ENCODE results near the gene AGAP1.
A peak's percentile ranks its signal among the peaks of the same experiment; 100 is the strongest.

Gene AGAP1

DNA sequence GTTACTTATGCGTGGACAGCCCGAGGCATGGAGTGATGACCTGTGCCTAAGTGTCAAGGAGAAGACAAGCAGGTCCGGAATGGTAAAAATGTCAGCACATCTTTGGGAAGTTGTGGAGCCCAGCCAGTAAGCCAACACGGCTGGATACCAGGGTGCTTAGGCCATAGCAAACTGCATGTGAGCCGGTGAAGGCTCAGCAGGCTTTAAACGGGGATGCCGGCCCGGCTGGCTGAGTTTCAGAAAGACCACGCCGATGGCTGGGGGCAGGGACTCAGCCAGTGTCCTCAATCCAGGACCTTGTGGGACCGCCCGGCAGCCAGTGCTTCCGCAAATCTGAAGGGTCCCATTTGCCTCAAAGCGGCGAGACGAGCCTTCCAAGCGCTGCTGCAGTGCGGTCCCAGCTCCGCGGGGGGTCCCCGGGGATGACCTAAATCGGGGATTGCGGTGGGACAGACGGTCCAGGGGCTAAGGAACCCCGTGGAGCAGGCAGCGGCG lies 946 bp upstream of the AGAP1 start:
- DNase-seq = no peak

DNA sequence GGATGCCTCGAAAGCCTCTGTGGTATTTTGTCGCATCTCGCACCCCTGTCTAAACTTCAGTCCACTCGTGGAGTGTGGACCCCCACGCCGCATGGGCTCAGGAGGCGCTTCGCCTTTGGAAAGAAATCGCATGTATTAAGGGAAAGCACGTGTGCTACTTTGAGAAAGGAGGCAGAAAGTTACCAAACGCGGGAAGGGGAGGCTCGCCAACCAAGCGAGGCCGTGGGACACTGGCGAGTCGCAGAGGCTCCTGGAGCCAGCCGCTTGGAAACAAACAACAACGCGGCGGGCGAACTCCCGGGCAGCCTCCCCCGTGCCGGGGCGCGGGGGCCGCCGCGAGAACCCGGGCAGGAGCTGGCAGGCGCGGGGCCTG lies 455 bp upstream of the AGAP1 start:
- no peak for DNase-seq

DNA sequence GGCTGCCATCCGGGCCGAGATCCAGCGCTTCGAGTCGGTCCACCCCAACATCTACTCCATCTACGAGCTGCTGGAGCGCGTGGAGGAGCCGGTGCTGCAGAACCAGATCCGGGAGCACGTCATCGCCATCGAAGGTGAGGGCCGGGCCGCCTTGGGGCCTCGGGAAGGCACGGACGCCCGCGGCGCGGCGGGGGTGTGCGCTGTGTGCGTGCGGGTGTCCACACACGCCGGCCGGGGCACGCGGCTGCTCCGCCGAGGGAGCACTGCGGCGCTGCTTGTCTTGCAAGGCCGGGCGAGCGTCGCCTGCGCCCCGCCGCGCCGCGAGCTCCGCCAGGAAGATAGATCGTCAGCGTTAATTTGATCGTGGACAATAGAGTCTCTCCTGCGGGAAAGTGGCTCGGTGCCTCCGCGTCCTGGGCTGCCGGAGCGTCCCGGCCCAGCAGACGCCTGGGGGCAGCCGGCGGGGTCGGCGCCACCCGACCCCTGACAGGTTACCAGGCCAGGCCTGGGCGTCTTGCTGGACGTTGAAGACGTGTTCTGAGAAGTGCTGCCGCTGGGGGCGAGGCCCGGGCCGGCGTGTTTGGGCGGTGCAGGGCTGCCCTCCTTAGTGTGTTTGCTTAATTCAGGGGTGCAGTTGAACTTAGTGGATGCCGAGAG lies 1.0 kb downstream of the AGAP1 start:
- peak; percentile 27 for DNase-seq

DNA sequence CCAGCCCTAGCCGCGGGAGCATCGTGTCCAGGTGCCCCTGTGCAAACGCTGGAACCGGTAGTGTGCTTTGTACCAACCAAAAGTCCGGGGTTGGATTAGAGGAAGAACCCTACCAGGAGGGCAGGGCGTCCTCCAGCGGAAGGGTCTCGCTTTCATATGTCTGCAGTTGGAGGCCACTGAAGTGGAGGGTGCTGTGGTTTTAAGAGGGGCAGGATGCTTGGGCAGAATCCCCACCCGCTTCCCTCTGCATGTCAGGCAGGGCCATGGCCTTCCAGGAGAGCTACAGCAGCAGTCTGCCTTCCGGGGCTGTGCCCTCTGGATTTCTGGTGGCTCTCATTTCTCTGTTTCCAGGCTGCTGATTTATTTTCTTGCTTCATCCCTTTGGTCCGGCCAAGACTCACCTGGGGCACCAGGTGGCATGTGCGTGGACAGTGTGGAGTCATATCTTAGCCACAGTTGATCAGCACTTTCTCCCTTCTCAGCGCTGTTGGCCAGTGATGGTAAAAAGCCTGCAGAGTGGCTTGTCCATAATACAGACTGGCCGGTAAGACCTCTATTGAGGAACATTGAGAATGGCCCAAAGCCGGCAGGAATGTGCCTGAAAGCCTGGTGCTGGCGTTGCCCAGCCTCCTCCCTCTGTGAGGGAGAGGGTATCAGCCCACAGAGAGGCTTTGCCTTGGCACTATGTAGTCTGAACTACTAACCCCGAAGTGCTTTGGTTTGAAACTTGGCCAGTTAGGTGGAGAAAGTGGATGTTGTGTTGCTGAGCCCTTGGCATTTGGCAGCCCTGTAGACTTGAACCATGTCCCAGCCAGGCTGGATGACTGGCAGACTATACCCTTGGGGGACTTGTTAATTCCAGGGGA lies 1.8 kb downstream of the AGAP1 start:
- DNase-seq = no peak

DNA sequence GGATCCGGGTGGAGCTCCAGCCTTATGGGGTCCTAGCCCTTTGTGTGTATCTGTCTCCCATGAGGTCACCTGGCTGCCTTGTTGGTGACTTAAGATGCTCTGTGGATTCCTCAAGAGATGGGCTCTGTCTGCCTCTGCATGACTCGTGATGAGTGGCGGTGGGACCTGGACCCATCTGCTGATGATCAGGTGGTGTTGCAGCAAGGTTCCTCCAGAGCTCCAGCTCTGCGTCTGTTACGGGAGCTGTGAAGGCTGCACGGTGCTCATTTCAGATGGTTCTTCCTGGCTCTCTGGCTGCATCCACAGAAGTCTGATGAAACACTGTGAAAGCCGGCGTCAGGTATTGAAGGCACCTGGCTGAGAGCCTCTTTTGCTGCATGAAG lies 2.4 kb downstream of the AGAP1 start:
- no peak for DNase-seq

DNA sequence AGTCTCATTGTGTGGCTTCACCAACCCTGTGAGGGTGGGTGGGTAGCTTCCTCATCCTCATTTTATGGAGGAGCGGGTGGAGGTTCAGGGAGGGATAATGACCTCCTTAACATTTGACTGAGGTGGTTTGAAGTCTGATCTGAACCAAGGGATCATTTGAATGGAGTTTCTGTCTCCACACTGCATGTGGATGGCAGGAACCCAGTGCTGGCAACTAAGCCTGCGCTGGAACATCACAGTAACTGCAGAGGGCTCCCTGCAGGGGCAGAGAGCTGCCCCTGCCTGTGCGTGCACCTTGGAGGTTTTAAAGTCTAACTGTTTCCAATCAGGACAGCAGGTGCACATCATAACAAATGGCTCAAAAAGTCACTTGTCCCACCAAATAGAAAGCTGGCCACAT lies 3.3 kb downstream of the AGAP1 start:
- no peak for DNase-seq

DNA sequence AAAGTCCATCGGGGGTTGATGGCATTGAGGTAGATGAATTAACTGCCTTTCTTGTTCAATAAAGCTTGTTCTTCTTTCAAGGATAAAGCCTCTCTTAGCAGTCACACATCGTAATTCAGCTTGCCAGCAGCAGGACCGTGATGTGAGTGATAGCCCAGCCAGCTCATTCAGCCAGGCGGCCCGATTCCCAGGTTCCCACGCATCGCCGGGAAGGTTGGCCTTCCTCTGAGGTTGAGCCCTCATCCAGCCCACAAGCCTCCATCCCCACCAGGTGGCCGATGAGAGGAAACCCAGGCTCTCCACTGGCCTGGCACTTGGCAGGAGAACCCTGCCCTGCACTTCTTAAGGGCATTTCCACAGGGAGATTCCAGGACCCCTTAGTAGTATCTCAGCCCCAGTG lies 4.7 kb downstream of the AGAP1 start:
- no peak for DNase-seq

DNA sequence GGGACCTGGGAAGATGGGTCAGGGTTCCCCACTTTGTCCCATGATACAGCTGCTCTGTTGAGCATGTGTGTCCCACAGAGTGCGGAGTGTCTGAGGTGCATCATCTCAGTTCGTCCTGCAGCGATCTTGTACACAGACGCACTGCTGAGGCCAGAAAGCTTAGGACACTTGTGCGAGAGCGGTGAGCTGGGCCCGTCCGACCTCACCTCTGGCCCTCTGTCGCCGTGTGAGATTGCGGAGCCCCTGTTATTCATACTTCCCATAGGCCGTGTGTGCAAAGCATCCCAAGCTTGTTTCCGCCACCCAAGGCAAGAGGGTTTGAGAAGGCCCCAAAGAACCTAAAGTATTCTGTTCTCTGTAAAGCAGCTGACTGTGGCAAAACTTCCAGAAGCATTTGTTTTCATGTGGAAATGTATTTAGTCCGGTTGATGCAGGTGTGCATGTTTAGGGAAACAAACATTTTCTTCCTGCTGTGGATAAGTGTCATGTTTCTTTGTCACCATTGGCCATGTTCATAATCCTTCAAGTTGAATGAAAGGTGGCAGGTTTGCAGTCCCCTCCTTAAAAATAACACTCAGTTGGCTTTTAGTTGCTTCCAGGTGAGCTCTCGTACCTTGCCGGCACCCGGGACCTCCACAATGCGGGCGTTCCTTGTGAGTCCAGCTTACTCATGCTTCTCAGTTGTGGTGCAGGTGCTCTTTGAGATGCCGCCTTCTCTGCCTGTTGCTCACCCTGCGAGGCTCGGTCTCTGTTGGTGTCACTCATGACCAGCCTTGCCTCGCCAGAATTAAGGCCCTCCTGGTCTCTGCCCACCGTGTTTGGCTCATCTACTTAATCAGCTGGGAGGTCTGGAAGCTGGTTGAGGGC lies 5.3 kb downstream of the AGAP1 start:
- DNase-seq = no peak

DNA sequence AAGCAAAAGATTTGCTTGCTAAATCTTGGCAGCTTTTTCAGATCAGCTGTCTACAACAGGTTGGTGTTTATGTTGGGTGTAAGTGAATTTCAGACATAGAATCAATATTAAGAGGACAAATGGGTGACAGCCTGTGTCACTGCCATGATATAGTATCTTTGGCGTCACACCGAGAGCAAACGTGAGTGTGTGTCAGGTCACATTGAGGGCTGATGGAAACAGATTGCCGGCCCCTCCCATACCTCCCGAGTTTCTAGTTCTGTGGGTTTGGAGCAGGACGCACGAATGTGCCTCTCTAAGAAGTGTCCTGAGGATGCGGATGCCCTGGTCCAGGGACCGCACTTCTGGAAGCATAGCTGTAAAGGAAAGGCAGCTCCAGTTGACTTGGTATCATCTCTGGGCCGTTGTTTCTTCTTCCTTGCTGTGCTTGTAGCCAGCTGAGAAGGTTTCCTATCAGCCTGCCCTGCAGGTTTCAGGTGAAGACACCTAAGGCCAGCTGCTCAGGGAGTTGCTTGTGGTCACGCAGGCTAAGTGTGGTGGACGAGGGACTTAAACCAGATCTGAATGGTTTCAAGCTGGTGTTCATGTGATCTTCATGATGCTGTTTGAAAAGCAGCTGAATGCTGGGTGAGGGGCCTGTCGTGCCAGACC lies 6.4 kb downstream of the AGAP1 start:
- no peak for DNase-seq

DNA sequence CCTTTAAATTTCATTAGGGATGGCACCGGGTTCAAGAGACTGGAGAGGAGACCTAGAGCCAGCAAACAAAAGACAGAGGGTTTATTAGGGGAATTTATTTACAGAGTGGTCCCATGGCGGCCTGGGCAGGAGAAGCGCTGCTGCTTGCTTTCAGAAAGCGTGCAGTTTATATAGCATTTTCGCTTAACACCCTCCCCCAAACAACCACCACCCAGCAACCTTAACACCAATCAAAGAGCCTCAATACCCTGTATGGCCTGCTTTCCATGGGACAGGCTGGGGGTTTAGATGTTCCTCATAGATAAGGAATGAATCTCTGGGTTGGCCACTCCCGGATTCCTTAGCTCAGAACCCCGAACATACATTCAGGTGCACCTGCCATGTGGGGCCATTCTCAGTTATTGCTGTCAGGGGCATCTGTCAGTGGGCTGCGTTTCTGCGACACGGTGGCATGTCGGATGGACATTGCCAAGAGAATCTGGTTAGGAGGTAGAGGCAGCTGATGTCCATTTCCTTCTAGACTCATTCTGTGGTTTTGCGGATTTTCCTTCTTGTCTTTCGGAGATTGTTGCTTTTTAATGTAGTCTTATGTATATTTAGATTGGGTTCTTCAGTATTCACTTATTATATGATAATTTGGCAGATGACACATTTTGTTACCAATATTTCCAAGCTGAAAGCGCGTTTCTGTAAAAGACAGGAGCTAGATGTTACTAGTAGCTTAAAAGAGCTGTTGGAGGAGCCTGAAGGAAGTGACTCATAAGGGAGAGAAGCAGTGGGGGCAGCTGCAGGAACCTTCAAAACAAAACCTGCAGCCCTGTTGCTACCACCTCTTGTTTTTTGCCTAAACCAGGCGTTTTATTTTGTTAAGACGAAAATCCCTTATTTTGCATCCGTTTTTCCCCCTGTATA lies 7.2 kb downstream of the AGAP1 start:
- peak; percentile 18 for DNase-seq

DNA sequence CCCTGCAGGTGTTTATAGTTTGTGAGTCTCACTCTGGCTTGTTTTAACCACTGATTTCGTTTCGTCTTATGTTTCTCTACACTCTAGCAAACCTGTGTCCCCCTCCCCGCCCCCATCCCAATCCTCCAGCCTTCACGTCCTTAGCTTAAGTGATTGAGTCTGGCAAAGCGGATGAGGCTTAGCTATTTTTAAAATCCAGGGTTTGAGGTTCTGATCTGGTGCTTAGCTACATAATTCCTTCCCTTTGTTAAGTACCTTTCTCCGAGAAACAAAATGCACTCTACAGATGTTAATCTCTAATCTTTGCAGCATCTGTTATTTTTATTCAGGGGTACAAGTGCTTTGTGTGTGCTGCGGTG lies 7.8 kb downstream of the AGAP1 start:
- no peak for DNase-seq

DNA sequence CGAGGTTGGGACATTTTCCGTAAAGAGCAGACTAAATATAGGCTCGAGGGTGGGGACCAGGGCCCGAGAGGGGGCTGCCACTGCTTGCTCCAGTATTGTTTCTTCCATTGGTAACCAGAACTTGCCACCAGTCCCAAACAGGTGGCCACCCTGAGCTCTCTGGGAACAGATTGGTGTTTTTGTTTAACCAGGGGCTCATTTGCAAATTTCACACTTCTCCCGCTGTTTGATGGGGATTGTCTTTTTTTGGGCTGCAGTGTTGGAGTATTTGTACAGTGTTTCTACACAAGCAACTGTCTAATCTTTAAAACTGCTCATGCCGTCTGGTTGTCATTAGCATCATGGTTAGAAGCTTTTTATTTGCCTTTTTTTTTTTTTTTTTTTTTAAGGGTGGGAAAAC lies 8.5 kb downstream of the AGAP1 start:
- DNase-seq = no peak

DNA sequence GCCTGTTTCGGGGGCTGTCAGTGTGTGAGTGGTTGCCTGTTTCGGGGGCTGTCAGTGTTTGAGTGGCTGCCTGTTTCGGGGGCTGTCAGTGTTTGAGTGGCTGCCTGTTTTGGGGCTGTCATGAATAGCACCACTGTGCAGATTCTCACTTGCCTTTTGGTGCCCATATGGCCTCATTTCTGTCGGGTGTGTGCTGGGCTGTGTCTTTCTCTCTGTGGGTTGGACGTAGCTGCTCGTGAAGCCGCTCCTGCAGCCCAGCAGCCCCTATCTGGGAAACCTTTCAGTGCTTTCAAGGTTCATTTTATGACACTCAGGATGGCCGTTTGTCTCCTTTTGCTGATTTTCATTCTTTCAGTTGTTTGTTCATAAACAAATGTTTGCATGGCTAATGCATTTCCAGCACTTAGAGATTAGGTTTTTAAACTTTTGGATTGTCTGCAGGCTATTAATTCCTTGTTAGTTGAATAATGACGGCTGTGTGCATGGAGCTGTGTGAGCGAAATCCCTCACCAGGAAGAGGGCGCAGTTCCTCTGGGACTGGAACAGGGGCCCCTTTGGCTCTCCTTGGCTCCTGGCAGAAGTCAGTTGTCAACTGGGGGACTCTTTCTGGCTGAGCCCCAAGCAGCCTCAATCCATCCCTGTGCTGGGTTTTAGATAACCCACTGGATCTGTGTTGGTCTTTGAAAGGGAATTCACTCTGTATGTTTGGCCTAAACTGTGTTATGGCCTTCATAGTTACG lies 10.8 kb downstream of the AGAP1 start:
- no peak for DNase-seq

DNA sequence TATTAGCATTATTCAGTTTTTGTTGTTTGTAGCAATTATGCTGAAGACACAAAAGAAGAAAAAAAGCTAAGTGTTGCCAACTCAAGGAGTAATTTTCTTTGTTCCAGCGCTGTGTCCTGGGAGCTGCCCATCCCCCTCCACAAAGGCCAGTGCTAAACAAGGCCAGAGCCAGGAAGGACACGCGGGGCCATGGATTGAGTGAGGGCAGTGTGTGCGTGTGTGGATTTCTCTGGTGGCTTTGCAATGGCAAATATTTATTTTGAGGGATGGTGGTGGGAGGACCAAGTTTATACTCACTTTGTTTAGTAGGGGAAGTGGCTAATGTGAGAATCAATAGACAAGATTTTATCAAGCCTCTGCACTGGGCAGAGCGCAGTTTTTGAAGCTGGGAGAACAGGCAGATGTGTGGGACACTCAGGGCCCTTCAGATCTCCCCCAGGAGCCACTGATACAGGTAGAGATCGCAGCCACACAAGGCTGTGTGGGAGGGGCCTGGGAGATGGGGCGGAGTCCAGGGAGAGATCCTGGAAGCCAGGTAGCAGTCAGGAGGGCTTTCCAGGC lies 11.4 kb downstream of the AGAP1 start:
- DNase-seq = no peak

DNA sequence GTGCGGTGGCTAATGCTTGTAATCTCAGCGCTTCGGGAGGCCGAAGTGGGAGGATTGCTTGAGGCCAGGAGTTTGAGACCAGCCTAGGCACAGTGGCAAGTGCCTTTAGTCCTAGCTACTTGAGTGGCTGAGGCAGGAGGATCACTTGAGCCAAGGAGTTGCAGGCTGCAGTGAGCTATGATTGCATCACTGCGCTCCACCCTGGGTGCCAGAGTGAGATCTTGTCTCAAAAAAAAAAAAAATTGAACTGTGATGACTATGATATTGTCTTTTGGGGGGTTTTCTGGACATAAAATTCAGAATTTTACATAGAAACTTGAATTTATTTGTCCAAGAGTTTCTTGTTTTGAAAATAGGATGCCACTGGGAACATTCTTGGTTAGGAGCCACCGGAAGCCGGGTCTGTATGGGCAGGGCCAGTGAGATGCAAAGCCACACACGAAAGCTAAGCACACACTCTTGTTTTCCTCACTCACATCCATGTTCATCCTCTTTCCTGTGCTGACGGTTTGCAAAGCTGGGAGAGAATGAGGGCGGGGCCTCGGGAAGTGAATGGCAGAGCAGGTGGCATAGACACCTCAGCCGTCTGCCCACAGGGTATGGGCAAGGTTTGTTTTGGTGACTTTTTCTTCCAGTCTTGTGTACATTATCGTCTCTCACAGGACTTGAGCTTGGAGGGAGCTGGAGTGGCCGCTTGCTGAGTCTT lies 12.6 kb downstream of the AGAP1 start:
- no peak for DNase-seq

DNA sequence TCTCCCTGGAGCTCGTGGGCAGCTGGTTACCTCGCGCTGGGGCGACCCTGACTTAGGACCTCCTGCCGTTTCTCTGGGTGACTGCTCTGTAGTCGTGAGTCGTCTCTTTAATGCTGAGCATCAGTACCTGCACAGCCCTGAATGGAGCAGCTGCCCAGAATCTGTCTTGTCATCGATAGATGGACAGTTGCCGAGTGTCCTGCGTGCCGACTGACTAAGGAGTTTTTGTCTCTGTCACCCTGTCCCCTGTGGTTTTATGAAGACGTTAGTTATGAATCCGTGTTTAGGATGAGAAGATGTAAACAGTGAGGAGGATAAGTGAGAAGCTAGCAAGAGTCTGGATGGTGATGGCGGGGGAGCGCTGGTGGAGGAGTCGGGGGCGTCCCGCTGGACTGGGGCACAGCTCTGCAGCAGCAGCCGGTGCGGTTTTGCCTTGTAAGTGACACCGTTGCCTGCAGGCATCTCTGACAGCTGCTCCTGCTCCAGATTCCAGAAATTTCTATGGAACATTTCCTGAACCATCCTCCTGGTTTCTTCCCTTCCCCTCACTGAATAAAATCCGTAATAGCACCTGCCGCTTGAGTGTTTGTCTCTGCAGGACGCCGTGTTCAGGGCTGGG lies 13.3 kb downstream of the AGAP1 start:
- no peak for DNase-seq

DNA sequence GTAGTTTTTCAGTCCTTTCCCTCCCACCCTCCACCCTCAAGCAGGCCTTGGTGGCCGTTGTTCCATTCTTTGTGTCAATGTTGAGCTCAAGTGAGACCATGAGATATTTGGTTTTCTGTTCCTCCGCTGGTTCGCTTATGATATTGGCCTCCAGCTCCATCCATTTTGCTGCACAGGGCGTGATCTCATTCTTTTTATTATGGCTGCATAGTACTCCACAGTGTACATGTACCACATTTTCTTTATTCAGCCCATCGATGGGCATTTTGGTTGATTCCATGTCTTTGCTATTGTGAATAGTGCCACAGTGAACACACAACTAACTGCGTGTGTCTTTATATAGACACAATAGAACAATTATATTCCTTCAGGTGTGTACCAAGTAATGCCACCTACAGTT lies 14.1 kb downstream of the AGAP1 start:
- DNase-seq = no peak

DNA sequence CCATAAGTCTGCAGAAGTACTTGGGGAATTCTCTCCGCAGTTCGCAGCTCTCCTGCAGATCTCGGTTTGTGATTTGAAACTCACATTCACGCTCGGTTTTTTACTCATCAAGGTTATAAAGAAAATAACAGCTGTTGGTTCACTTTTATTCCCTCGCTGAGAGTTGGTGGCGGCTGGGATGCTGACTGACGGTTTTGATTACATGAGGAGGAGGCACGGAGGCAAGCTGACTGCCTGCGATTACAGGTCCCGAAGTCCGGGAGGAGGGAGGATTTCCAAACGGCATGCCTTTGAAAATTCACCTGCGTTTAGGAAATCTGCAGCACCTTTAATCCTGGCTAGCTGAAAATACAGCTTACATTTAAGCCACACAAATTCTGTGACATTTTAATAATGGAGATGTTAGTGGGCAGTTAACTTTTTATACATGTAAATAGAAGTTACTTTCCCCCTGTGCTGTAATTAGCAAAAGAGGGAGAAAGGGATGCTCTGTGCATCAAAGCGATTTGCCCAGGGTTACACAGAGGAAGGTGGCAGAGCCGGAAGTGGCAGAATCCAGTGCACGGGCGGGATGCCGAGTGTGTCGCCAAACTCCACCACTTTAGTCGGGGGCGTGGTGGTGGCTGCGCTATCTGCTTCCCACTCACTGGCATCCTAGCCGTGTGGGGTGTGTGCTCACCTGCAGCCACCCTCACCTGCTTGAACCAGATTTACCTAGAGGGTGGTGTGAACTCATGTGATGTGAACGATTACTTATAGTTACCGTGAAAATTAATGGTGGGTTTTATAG lies 14.7 kb downstream of the AGAP1 start:
- DNase-seq = no peak

DNA sequence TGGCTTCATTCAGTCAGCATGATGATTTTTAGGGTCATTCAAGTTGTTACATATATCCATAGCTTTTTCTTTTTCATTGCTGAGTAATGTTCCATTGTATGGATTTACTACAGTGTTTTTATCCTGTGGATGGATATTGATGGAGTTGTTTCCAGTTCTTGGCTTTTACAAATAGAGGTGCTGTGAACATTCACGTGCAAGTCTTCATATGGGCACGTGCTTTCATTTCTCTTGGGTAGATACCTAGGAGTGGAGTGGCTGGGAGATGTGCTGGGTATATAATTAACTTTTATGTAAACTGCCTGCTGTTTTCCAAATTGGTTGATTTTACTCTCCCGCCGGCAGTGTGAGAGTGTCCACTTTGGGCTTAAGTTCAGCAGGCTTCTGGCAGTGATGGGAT lies 16.5 kb downstream of the AGAP1 start:
- no peak for DNase-seq
